Skeletal muscle tissue (tissue), 4 donors: Measurements from ENCODE around the gene SLC39A9. TPM values are rescaled to one million over a fixed set of nuclear protein-coding genes. Genes with fewer than 3 reads are reported as not detected.

Experiments used
- H3K27ac ChIP-seq: one replicate; pipeline ENCODE4 v1.7.0; 2013; ENCODE audit warnings: mild to moderate bottlenecking, low read depth, low read length, inconsistent platforms
- H3K27me3 ChIP-seq, 3 donors: one replicate each; pipeline ENCODE4 v1.7.0; 2013; ENCODE audit warnings: low read length in 3 of 3; ENCODE audit not compliant: control insufficient read depth in 3 of 3, insufficient read depth in 3 of 3
- H3K36me3 ChIP-seq, 3 donors: one replicate each; pipeline ENCODE4 v1.7.0; 2013; ENCODE audit warnings: low read length in 3 of 3; ENCODE audit not compliant: control insufficient read depth in 3 of 3, insufficient read depth in 3 of 3
- H3K4me1 ChIP-seq, 3 donors: one replicate each; pipeline ENCODE4 v1.7.0; 2013; ENCODE audit warnings: low read length in 3 of 3, mild to moderate bottlenecking in 3 of 3; ENCODE audit not compliant: control insufficient read depth in 3 of 3, insufficient read depth in 3 of 3
- H3K4me3 ChIP-seq, 3 donors: one replicate each; pipeline ENCODE4 v1.7.0; 2013; ENCODE audit warnings: low read length in 3 of 3
- H3K9ac ChIP-seq, 3 donors: one replicate each; pipeline ENCODE4 v1.7.0; 2013; ENCODE audit warnings: low read length in 3 of 3, mild to moderate bottlenecking in 3 of 3, moderate library complexity in 2 of 3, low read depth in 1 of 3
- H3K9me3 ChIP-seq, 3 donors: one replicate each; pipeline ENCODE4 v1.7.0; 2013; ENCODE audit warnings: low read length in 3 of 3; ENCODE audit not compliant: control insufficient read depth in 3 of 3
- total RNA-seq: library from RNA; depleted of rRNA; stranded (reverse); fragments of >200 nt; gene quantifications from one replicate; pipeline ENCODE4 v1.2.3, GENCODE V29; 2014
- donor health status: Osteomylitis.

SLC39A9 gene
- total RNA-seq, 1 donor from 2014 or later: 52.7 TPM

DNA sequence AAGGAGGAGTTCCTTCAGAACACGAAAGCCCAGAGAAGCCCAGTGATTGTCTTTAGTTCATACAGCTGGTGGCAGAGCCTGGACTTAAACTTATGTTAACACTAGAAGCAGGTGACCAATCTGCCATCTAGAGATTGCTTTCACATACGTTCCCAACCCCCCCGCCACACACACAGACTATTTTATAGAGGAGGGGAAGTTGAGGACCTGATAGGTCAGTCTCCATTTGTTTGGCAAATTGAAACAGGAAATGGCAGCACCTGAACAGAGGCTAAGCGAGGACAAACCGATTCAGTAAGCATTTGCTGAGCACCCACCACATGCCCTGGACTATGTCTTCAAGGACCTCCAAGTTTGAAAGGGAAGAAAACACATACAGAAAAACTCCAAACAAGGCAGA lies 81.2 kb downstream of the SLC39A9 start:
- Histone ChIP-seq H3K36me3 (no peaks in the 10 kb centered on the region), H3K4me1 (peaks cover 18 to 30% (median 29%) of the 10 kb centered on the region in 3 donors), H3K4me3 (no peak overlapping the region), H3K27me3 (peaks cover 3 to 8% (median 5%) of the 10 kb centered on the region in 3 donors), H3K9ac (no peak overlapping the region), H3K9me3 (no peaks in the 10 kb centered on the region), H3K27ac (no peak overlapping the region)

DNA sequence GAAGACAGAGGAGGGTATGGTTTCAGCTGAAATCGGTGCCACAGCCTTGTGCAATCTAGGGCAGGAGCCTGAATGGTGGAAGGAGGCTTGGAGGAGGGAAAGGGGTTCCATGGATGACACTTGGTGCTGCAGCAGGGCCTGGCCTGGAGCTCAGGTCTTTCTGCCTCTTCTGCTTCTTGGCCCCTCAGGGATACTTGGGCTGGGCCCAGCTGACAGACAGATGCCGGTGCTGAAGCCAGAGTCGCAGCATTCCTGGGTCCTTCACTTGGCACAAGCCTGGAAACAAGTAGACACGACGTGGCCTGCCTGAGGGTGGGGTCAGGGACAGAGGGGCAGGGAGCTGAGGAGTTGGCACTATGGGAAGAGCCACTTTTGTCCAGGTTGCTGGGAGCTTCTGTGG lies 81.6 kb downstream of the SLC39A9 start:
- peaks cover 5 to 12% (median 9%) of the 10 kb centered on the region in 3 donors for H3K27me3 ChIP-seq
- H3K9ac ChIP-seq: no peak overlapping the region
- H3K27ac ChIP-seq: no peak overlapping the region
- H3K9me3 ChIP-seq: no peaks in the 10 kb centered on the region
- H3K4me3 ChIP-seq: no peak overlapping the region
- peaks cover 20 to 34% (median 33%) of the 10 kb centered on the region in 3 donors for H3K4me1 ChIP-seq
- no peaks in the 10 kb centered on the region for H3K36me3 ChIP-seq

DNA sequence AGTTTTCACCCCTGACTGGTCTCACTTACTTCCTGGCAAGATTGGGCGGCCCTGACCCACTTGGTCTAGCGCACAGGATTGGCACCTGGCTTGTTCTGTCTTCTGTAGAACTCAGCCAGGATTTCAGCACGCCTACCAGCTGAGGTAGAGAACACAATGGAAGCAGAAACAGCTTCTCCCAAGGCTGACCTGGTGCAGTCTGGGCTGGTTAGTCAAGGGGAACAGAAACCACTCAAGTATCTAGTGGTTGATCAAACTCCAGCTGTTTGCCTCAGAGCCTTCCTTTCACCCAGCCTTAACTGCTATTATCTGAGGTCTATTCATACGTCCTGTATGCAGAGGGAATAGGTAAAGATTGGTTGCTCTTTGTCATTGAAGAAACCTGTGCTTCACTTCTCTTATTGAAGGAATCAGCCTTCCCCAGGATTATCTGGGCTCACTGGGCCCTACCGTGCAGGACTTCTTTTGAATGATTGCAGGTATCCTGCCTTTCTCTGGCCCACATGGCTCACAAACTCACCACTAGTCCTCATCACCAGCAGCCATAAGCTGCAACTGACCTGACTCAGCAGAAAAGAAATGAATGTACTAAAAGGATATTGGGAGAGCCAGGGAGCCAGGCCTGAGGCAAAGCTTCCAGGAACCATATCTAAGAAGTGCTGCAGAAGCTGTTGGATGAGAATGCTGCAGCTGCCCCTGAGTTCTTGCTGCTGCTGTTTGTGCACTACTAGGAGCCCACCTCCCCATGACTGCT lies 83.5 kb downstream of the SLC39A9 start:
- H3K4me1 ChIP-seq: peaks cover 20 to 34% (median 33%) of the 10 kb centered on the region in 3 donors
- H3K4me3 ChIP-seq: no peak overlapping the region
- H3K27ac ChIP-seq: no peak overlapping the region
- no peak overlapping the region for H3K9ac ChIP-seq
- H3K27me3 ChIP-seq: peaks cover 8 to 24% (median 13%) of the 10 kb centered on the region in 3 donors
- H3K36me3 ChIP-seq: no peaks in the 10 kb centered on the region
- no peaks in the 10 kb centered on the region for H3K9me3 ChIP-seq

DNA sequence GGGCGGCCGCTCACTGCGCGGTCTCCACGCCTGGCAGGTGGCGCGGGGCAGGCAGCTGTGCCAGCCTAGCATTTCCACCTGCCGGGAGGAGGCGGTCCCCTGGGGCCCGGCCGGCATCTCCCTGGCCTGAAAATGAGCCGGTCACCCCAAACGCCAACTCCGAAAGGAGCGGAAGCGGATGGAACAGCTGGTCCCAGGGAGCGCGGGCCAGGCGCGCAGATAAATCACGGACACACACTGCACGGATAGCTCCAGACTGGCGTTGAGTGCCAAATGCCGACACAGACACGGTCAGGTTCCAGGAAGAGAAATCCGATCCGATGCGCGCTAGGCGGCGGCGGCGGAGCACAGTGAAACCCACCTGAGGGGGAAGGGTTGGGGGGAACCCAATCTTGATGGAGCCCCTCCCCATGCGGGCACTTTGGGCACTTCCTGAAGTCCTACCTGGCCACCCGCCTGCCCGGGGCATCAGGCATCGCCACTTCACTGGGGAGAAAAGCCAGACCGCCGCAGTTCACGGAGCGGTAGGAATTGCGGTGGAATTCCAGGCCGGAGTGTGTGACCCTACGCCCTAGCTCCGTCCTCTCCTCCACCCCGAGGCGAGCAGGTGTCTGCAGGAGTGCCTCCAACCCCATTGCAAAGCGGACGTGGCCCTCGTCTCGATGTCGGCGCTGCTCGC lies 85.4 kb downstream of the SLC39A9 start:
- peak overlapping the region in 1 of 3 donors; percentile 56 for H3K9ac ChIP-seq
- peak overlapping the region; percentile 64 to 76 (median 69) for H3K4me3 ChIP-seq
- peak overlapping the region; percentile 65 for H3K27ac ChIP-seq
- H3K4me1 ChIP-seq: peaks cover 20 to 34% (median 33%) of the 10 kb centered on the region in 3 donors
- H3K36me3 ChIP-seq: no peaks in the 10 kb centered on the region
- peaks cover 8 to 24% (median 13%) of the 10 kb centered on the region in 3 donors for H3K27me3 ChIP-seq
- no peaks in the 10 kb centered on the region for H3K9me3 ChIP-seq

DNA sequence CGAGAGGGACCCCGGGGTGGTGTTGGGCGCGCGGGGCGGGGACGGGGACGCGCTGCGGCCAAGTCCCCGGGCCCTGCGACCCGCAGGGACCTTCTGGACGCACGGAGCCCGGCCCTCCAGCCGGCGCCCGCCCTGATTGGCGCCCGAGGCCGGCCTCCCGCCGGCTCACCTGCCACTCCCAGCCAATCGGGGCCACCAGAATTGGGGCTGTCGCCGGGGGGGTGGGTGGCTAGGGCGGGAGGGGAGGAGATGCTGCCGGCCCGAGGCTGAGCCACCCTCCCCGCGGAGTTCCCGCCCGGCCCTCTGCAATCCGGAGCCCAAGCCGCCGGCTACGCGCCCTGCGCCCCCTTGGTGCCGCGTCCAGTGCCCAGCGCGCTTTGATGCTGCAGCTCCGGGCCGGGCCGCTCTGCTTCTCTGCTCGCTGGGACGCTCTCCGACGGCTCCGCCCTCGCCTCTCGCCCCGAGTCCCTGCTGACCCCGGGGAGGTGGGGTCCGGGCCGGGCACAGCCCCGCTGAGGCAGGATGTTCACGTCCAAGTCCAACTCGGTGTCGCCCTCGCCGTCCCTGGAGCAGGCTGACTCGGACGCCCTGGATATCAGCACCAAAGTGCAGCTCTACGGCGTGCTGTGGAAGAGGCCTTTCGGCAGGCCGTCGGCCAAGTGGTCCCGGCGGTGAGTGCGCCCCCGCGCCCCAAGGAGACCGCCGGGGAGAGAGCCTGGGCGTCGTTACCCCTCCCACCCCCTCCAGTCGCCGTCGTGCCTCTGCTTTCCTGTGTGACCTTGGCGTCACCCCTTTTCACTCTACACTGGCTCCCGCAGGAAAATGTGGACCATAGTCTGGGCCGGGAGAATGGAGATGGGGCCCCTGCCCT lies 86.2 kb downstream of the SLC39A9 start, which contains the start of gene PLEKHD1:
PLEKHD1 (plus strand) TSS at position 285 of the 871 bp plus-strand sequence; CDS start at position 523, 238 bp downstream.
- H3K9ac ChIP-seq: peak within 1 kb of the TSS in 1 of 3 donors; percentile 56
- H3K27me3 ChIP-seq: peaks cover 8 to 23% (median 13%) of the 10 kb centered on the region in 3 donors
- peak within 1 kb of the TSS; percentile 64 to 76 (median 69) for H3K4me3 ChIP-seq
- peak within 1 kb of the TSS; percentile 65 for H3K27ac ChIP-seq
- H3K9me3 ChIP-seq: no peaks in the 10 kb centered on the region
- peaks cover 20 to 34% (median 33%) of the 10 kb centered on the region in 3 donors for H3K4me1 ChIP-seq
- no peaks in the 10 kb centered on the region for H3K36me3 ChIP-seq

DNA sequence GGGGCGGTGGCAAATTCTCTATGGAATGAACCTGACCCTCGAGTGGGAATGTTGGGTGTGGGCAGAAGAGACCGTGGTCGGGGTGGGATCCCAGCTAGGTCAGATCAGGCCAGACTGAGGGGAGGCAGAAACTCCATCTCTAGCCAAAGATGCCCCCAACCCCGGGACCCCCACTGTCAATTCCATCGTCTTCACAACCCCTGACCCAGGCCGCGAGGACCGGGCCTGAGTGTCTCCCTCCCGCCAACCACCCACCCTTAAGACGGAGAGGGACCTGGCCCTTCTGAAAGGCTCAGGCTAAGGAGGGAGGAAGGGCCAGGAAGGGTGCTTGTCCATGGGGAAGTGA lies 86.8 kb downstream of the SLC39A9 start:
- H3K27me3 ChIP-seq: peaks cover 8 to 21% (median 13%) of the 10 kb centered on the region in 3 donors
- H3K27ac ChIP-seq: no peak overlapping the region
- H3K9ac ChIP-seq: no peak overlapping the region
- H3K36me3 ChIP-seq: no peaks in the 10 kb centered on the region
- H3K4me1 ChIP-seq: peaks cover 20 to 34% (median 33%) of the 10 kb centered on the region in 3 donors
- peak overlapping the region in 1 of 3 donors; percentile 76 for H3K4me3 ChIP-seq
- H3K9me3 ChIP-seq: no peaks in the 10 kb centered on the region

DNA sequence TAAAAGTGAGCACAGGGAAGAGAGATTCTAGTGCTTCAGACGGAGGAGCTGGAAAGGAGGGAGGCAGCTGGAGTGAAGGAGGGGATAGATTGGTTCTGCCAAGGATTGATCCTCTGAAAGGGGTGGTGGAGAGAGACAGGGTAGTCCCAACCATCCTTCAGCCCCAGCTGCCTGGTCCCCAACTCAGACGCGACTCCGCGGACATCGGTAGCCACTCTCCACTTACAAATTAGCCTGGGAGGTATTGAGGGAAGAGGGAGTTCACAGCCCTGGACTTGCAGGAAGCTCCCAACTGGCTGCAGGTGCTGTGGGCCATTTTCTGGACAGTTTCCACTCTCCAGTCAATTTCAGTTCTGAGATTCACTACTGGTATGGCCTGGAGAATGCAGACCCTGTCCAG lies 87.2 kb downstream of the SLC39A9 start:
- Histone ChIP-seq H3K4me1 (peaks cover 20 to 37% (median 33%) of the 10 kb centered on the region in 3 donors), H3K9me3 (no peaks in the 10 kb centered on the region), H3K4me3 (no peak overlapping the region), H3K9ac (no peak overlapping the region), H3K36me3 (no peaks in the 10 kb centered on the region), H3K27ac (no peak overlapping the region), H3K27me3 (peaks cover 8 to 21% (median 13%) of the 10 kb centered on the region in 3 donors)

DNA sequence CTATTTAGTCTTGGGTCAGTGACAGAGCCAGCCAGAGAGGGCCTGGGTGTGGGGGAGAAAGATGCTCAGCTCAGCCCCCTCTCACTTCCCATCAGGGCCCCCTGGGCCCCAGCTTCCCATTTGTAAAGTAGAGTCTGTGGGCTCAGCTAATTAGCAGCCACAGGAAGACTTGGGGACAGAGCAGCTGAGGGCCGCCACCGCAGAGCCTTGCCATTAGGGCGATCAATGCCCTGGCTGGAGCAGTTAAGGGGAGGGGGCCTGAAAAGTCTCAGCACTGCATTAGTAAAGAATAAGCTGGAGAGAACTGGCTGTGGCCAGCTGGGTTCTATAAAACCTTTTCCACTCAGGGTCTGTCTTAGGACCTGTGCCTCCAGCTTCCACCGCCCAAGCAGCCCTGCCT lies 88.7 kb downstream of the SLC39A9 start:
- no peaks in the 10 kb centered on the region for H3K9me3 ChIP-seq
- H3K36me3 ChIP-seq: no peaks in the 10 kb centered on the region
- peaks cover 8 to 21% (median 13%) of the 10 kb centered on the region in 3 donors for H3K27me3 ChIP-seq
- no peak overlapping the region for H3K4me3 ChIP-seq
- peaks cover 22 to 26% (median 22%) of the 10 kb centered on the region in 3 donors for H3K4me1 ChIP-seq
- H3K27ac ChIP-seq: no peak overlapping the region
- no peak overlapping the region for H3K9ac ChIP-seq

DNA sequence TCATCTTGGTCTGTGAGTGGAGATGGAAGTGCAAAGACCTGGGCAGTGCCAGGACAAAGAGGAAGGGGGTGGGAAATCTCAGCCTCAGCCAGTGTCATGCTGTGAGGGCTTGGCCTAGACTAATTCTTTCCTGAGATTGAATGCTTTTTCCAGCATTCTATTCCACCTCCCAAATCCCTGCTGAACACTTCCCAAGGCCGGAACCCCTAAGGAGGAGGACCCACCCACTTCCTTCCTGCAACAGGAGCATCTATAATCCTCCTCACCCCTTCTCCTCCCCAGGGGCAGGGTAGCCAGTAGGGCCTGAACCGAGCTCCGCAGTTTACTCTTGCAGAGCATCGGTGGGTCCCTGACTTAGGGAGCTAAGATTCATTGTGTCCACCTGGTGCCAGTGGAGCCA lies 89.3 kb downstream of the SLC39A9 start:
- Histone ChIP-seq H3K36me3 (no peaks in the 10 kb centered on the region), H3K4me3 (no peak overlapping the region), H3K9ac (no peak overlapping the region), H3K4me1 (peaks cover 20 to 22% (median 22%) of the 10 kb centered on the region in 3 donors), H3K27ac (no peak overlapping the region), H3K9me3 (no peaks in the 10 kb centered on the region), H3K27me3 (peaks cover 8 to 21% (median 13%) of the 10 kb centered on the region in 3 donors)
